ENCODE measurements around the gene CNKSR3. TPM values are rescaled to one million over a fixed set of nuclear protein-coding genes. Genes with fewer than 3 reads are reported as not detected.

Gene CNKSR3
- total RNA-seq, 1 experiment from 2014 or later, result 5.6 TPM

DNA sequence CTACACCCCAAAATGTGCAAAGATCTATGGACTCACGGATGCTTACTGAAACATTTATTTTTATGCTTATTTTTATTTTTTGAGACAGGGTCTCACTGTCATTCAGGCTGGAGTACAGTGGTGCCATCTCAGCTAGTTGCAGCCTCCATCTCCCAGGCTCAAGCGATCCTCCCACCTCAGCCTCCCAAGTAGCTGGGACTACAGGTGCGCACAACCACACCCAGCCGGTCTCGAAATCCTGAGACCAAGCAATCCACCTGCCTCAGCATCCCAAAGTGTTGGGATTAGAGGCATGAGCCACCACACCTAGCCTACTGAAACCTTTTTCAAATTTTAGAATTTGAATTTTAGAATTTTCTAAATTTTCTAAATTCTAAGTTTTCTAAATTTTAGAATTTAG is 103.0 kb downstream of the CNKSR3 start:
- Mint-ChIP-seq H3K27me3 (ENCODE audit: low read depth) (no peaks in the 10 kb centered on the region), H3K27ac (no peak overlapping the region), H3K36me3 (ENCODE audit: insufficient read depth in 1 of 3, low read depth in 3 of 3) (peaks cover 4 to 31% (median 4%) of the 10 kb centered on the region in 3 experiments; a peak in 6 of 7 replicates), H3K4me3 (no peak overlapping the region), H3K4me1 (peaks cover 7 to 11% of the 10 kb centered on the region in 2 experiments), H3K9me3 (no peaks in the 10 kb centered on the region)
- H3K9ac ChIP-seq (ENCODE audit: extremely low read depth, insufficient read length, low read length), result no peak overlapping the region
- H3T11ph ChIP-seq (ENCODE audit: low read length), result no peak overlapping the region
- no peak overlapping the region for H4K5ac ChIP-seq (ENCODE audit: insufficient read length, low read depth, low read length)
- WGBS (ENCODE audit: extremely low coverage, insufficient read length, low lambda C conversion rate), result no CpG with 5 or more reads among the region's 5 CpGs
- H4K91ac ChIP-seq (ENCODE audit: insufficient read length, low read depth, low read length), result no peak overlapping the region
- H2BK12ac ChIP-seq (ENCODE audit: insufficient read length, low read depth, low read length), result no peak overlapping the region
- H3K27me3 ChIP-seq (ENCODE audit: insufficient read depth, low read length), result no peaks in the 10 kb centered on the region
- H2BK5ac ChIP-seq (ENCODE audit: insufficient read length, low read length), result no peak overlapping the region
- no peaks in the 10 kb centered on the region for H3K9me3 ChIP-seq (ENCODE audit: control insufficient read depth, low read depth, low read length)
- no peak overlapping the region for H2AFZ ChIP-seq (ENCODE audit: low read length)
- H3K14ac ChIP-seq (ENCODE audit: insufficient read depth, low read length), result no peak overlapping the region
- no peak overlapping the region for H2BK15ac ChIP-seq (ENCODE audit: low read depth, low read length)
- peaks cover 3% of the 10 kb centered on the region; the same call in 1 of the 2 replicates for H3K4me1 ChIP-seq (ENCODE audit: insufficient read depth, low read length)
- no peak overlapping the region for H3K4ac ChIP-seq (ENCODE audit: low read depth, low read length)
- no peak overlapping the region for H3K27ac ChIP-seq (ENCODE audit: insufficient read length, low read depth, low read length)
- H3K4me2 ChIP-seq (ENCODE audit: insufficient read depth, insufficient read length, low read length), result no peak overlapping the region
- TF ChIP-seq, protein P1, sequence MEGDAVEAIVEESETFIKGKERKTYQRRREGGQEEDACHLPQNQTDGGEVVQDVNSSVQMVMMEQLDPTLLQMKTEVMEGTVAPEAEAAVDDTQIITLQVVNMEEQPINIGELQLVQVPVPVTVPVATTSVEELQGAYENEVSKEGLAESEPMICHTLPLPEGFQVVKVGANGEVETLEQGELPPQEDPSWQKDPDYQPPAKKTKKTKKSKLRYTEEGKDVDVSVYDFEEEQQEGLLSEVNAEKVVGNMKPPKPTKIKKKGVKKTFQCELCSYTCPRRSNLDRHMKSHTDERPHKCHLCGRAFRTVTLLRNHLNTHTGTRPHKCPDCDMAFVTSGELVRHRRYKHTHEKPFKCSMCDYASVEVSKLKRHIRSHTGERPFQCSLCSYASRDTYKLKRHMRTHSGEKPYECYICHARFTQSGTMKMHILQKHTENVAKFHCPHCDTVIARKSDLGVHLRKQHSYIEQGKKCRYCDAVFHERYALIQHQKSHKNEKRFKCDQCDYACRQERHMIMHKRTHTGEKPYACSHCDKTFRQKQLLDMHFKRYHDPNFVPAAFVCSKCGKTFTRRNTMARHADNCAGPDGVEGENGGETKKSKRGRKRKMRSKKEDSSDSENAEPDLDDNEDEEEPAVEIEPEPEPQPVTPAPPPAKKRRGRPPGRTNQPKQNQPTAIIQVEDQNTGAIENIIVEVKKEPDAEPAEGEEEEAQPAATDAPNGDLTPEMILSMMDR (conservative IDR thresholded peaks at IDR 0.05), result no peak
- H3K79me2 ChIP-seq (ENCODE audit: insufficient read depth, low read length), result no peaks in the 10 kb centered on the region
- no peak for DNase-seq
- H3K18ac ChIP-seq (ENCODE audit: insufficient read length, low read depth, low read length), result no peak overlapping the region
- H3K56ac ChIP-seq (ENCODE audit: insufficient read length, low read depth, low read length), result no peak overlapping the region
- no peak overlapping the region for H3K23ac ChIP-seq (ENCODE audit: insufficient read length, low read depth, low read length)
- H4K8ac ChIP-seq (replicated peaks; ENCODE audit: insufficient read length, low read depth, low read length), result no peak overlapping the region
- no peak overlapping the region for H2BK20ac ChIP-seq (ENCODE audit: low read depth, low read length, poor library complexity, severe bottlenecking)
- no peak overlapping the region for H2AK5ac ChIP-seq (ENCODE audit: insufficient read length, low read length)
- H4K20me1 ChIP-seq (ENCODE audit: control insufficient read depth, insufficient read depth, insufficient read length), result no peaks in the 10 kb centered on the region
- H2BK120ac ChIP-seq (ENCODE audit: low read depth, low read length, poor library complexity, severe bottlenecking), result no peak overlapping the region
- H3K23me2 ChIP-seq (ENCODE audit: insufficient read length, low read depth, low read length, poor library complexity, severe bottlenecking), result no peaks in the 10 kb centered on the region
- H3K79me1 ChIP-seq (ENCODE audit: insufficient read depth, low read depth, low read length, poor library complexity, severe bottlenecking), result no peaks in the 10 kb centered on the region

Data from H9 (cell line).